GM23338 (cell line): ENCODE measurements around the gene GART. TPM values are rescaled to one million over a fixed set of nuclear protein-coding genes. Genes with fewer than 3 reads are reported as not detected.

Source experiments
- ATAC-seq: fragments of 200-7000 bp; cut with Tn5 transposase; 3 replicates; pipeline ENCODE4 v1.9.1; 2020
- DNase-seq: peaks from one replicate; pipeline ENCODE4 v3.0.0-alpha.2; 2015; ENCODE audit warnings: low spot score
- H2AFZ ChIP-seq: fragments of 200-600 bp; sonication (generic); 2 replicates; pipeline ENCODE4 v1.8.0; 2016; ENCODE audit warnings: antibody characterized with exemption, mild to moderate bottlenecking, moderate library complexity
- H3F3A ChIP-seq: fragments of 200-600 bp; sonication (generic); replicated peaks from 2 replicates; pipeline ENCODE4 v1.8.0; 2017; ENCODE audit warnings: antibody characterized with exemption, mixed run types, low read depth
- H3K27ac ChIP-seq: fragments of 200-600 bp; sonication (generic); 2 replicates; pipeline ENCODE4 v1.6.1; 2016; ENCODE audit warnings: low read depth
- H3K27me3 ChIP-seq: fragments of 200-600 bp; sonication (generic); 2 replicates; pipeline ENCODE4 v1.8.0; 2016; ENCODE audit warnings: mild to moderate bottlenecking, mixed run types, moderate library complexity; ENCODE audit not compliant: insufficient read depth
- H3K36me3 ChIP-seq: fragments of 200-600 bp; sonication (generic); 2 replicates; pipeline ENCODE4 v1.8.0; 2016; ENCODE audit warnings: mild to moderate bottlenecking; ENCODE audit not compliant: insufficient read depth
- H3K4me1 ChIP-seq: fragments of 200-600 bp; sonication (generic); 2 replicates; pipeline ENCODE4 v1.8.0; 2016; ENCODE audit warnings: mild to moderate bottlenecking, moderate library complexity; ENCODE audit not compliant: insufficient read depth
- H3K4me2 ChIP-seq: fragments of 200-600 bp; sonication (generic); 2 replicates; pipeline ENCODE4 v1.7.1; 2017; ENCODE audit warnings: mixed run types
- H3K4me3 ChIP-seq: fragments of 200-600 bp; sonication (generic); 2 replicates; pipeline ENCODE4 v1.6.1; 2016; ENCODE audit warnings: mixed run types
- H3K79me2 ChIP-seq: fragments of 200-600 bp; sonication (generic); replicated peaks from 2 replicates; pipeline ENCODE4 v1.8.0; 2017; ENCODE audit warnings: mild to moderate bottlenecking; ENCODE audit not compliant: insufficient read depth
- H3K9me2 ChIP-seq: fragments of 200-600 bp; sonication (generic); 2 replicates; pipeline ENCODE4 v1.8.0; 2017; ENCODE audit not compliant: insufficient read depth
- H4K20me1 ChIP-seq: fragments of 200-600 bp; sonication (generic); replicated peaks from 2 replicates; pipeline ENCODE4 v1.8.0; 2017; ENCODE audit warnings: mild to moderate bottlenecking; ENCODE audit not compliant: insufficient read depth
- H3K27ac Mint-ChIP-seq: 2 replicates; pipeline ENCODE4 v1.8.0; 2020; ENCODE audit warnings: inconsistent platforms, mild to moderate bottlenecking, moderate library complexity, mixed read lengths
- H3K27me3 Mint-ChIP-seq: 3 replicates; pipeline ENCODE4 v1.8.0; 2022; ENCODE audit warnings: low read depth, mild to moderate bottlenecking, moderate library complexity, mixed read lengths, inconsistent platforms; ENCODE audit not compliant: insufficient read depth, poor library complexity
- H3K36me3 Mint-ChIP-seq: 3 replicates; pipeline ENCODE4 v1.8.0; 2021; ENCODE audit warnings: low read depth, mild to moderate bottlenecking, inconsistent platforms, moderate library complexity, mixed read lengths
- H3K4me1 Mint-ChIP-seq: 3 replicates; pipeline ENCODE4 v1.8.0; 2020; ENCODE audit warnings: mild to moderate bottlenecking, inconsistent platforms, mixed read lengths
- H3K4me3 Mint-ChIP-seq: 3 replicates; pipeline ENCODE4 v1.8.0; 2021; ENCODE audit warnings: moderate library complexity, mild to moderate bottlenecking, inconsistent platforms, mixed read lengths
- H3K9me3 Mint-ChIP-seq: 3 replicates; pipeline ENCODE4 v1.8.0; 2020; ENCODE audit warnings: moderate library complexity, mild to moderate bottlenecking, inconsistent platforms, mixed read lengths
- CREB1 ChIP-seq: fragments of 250-450 bp; sonication (Bioruptor Pico); IDR thresholded peaks from 2 replicates; pipeline ENCODE4 v1.5.0; 2020; ENCODE audit warnings: low read depth, mild to moderate bottlenecking, moderate library complexity
- EZH2 ChIP-seq: fragments of 200-600 bp; sonication (generic); IDR thresholded peaks from one replicate; pipeline ENCODE4 v1.8.0; 2017; ENCODE audit warnings: antibody characterized with exemption, mild to moderate bottlenecking, low read depth; ENCODE audit not compliant: unreplicated experiment
- EZH2phosphoT487 ChIP-seq: fragments of 200-600 bp; sonication (generic); IDR thresholded peaks from one replicate; pipeline ENCODE4 v1.8.1; 2018; ENCODE audit warnings: antibody characterized with exemption; ENCODE audit not compliant: unreplicated experiment
- JUNB ChIP-seq: IDR thresholded peaks from one replicate; pipeline ENCODE4 v1.6.1; 2016; ENCODE audit warnings: antibody characterized with exemption; ENCODE audit not compliant: unreplicated experiment
- NANOG ChIP-seq: IDR thresholded peaks from 2 replicates; pipeline ENCODE4 v1.6.1; 2016; ENCODE audit warnings: antibody characterized with exemption, borderline replicate concordance
- POLR2AphosphoS5 ChIP-seq: IDR thresholded peaks from 2 replicates; pipeline ENCODE4 v1.6.1; 2016; ENCODE audit warnings: antibody characterized with exemption, low read depth
- STAT1 ChIP-seq: IDR thresholded peaks from one replicate; pipeline ENCODE4 v1.6.1; 2016; ENCODE audit warnings: antibody characterized with exemption; ENCODE audit not compliant: unreplicated experiment
- ZNF114 ChIP-seq: fragments of 250-450 bp; sonication (Bioruptor Pico); IDR thresholded peaks from 2 replicates; pipeline ENCODE4 v1.5.0; 2020; ENCODE audit warnings: mild to moderate bottlenecking, moderate library complexity
- ZNF331 ChIP-seq: fragments of 250-450 bp; sonication (Bioruptor Pico); IDR thresholded peaks from 2 replicates; pipeline ENCODE4 v1.5.0; 2020; ENCODE audit warnings: low read depth, mild to moderate bottlenecking, moderate library complexity
- polyA plus RNA-seq: library from polyadenylated mRNA; unstranded; fragments of >200 nt; fragmentation: Nextera tagmentation; extraction: Ambion mirVana; gene quantifications from 2 replicates; pipeline ENCODE4 v1.2.1, GENCODE V29; 2016
- total RNA-seq: library from RNA; depleted of rRNA; stranded (reverse); fragments of >200 nt; shearing (Covaris generic); gene quantifications from 2 replicates; pipeline ENCODE4 v1.2.3, GENCODE V29; 2014
- TF ChIP-seq, protein P1 (sequence below), 2 experiments: fragments of 200-600 bp in 1 of 2; sonication (generic) in 1 of 2; conservative IDR thresholded peaks; 2 replicates each; pipeline versions ENCODE4 v1.5.1 to v1.6.1; 2016 to 2017; ENCODE audit warnings: antibody characterized with exemption in 2 of 2, low read depth in 2 of 2, mild to moderate bottlenecking in 2 of 2, moderate library complexity in 1 of 2
- TF ChIP-seq, protein P2 (sequence below): IDR thresholded peaks from one replicate; pipeline ENCODE4 v1.6.1; 2018; ENCODE audit warnings: antibody characterized with exemption; ENCODE audit not compliant: unreplicated experiment
- TF ChIP-seq, protein P3 (sequence below): IDR thresholded peaks from 2 replicates; pipeline ENCODE4 v1.6.1; 2016; ENCODE audit warnings: antibody characterized with exemption

Gene GART
- total and polyA plus RNA-seq, 2 experiments from 2014 or later = 87.6 to 224 TPM

DNA sequence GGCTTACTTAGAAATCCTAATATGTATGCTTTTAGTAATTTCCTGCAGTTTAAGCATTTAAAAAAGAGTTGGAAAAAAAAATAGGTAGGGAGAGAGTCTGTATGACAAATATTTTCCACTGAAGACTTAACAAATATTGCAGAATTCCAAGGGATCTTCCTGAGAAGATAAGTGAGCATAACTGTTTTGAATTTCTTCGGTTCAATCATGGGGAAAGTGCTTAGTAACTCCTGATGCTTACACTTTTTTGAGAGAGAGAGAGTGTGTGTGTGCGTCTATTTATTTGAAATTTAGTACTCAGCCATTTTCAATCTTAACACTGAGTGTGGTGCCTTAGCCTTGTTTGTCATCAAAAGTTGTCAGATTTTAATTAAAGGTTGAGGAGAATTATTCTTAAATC is 19.5 kb upstream of the GART start (continued):
- TF ChIP-seq, protein P1, sequence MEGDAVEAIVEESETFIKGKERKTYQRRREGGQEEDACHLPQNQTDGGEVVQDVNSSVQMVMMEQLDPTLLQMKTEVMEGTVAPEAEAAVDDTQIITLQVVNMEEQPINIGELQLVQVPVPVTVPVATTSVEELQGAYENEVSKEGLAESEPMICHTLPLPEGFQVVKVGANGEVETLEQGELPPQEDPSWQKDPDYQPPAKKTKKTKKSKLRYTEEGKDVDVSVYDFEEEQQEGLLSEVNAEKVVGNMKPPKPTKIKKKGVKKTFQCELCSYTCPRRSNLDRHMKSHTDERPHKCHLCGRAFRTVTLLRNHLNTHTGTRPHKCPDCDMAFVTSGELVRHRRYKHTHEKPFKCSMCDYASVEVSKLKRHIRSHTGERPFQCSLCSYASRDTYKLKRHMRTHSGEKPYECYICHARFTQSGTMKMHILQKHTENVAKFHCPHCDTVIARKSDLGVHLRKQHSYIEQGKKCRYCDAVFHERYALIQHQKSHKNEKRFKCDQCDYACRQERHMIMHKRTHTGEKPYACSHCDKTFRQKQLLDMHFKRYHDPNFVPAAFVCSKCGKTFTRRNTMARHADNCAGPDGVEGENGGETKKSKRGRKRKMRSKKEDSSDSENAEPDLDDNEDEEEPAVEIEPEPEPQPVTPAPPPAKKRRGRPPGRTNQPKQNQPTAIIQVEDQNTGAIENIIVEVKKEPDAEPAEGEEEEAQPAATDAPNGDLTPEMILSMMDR (conservative IDR thresholded peaks at IDR 0.05; ENCODE audit: low read depth in 2 of 2) = no peak
- TF ChIP-seq NANOG (no peak), CREB1 (CRISPR knock-in tag) (no peak), ZNF331 (CRISPR knock-in tag) (no peak)

DNA sequence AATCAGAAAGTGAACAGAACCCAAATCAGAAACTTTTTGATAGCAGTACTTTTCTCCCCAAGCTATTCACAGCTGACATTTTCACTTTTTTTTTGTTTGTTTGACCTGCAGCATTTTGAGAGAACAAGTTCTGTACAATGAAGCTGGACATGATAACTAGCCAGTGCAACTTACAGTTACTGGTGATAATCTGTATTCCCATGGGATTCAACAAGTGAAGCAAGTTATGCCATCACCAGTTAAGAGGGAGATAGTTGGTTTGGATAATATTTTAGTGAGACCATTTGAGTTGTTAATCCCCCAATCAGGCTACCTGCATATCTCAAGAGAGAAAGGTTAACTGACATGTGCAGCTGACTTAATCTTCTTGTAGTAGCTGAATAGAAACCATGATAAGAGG is 19.0 kb upstream of the GART start:
- Histone ChIP-seq H3K27ac (0 out of 2 replicates have a peak overlapping the region, but pooled peaks have one; percentile 9), H3F3A (no peaks in the 10 kb centered on the region), H3K79me2 (peaks cover 72% of the 10 kb centered on the region), H3K9me2 (no peaks in the 10 kb centered on the region), H3K36me3 (peaks cover 59% of the 10 kb centered on the region), H3K4me2 (no peak overlapping the region), H3K4me1 (no peaks in the 10 kb centered on the region), H4K20me1 (peaks cover 32% of the 10 kb centered on the region), H3K4me3 (no peak overlapping the region), H3K27me3 (no peaks in the 10 kb centered on the region), H2AFZ (no peak overlapping the region)
- Mint-ChIP-seq H3K27me3 (no peaks in the 10 kb centered on the region), H3K9me3 (no peaks in the 10 kb centered on the region), H3K4me3 (no peak overlapping the region), H3K4me1 (no peaks in the 10 kb centered on the region), H3K27ac (no peak overlapping the region), H3K36me3 (peaks cover 66% of the 10 kb centered on the region)
- ATAC-seq (no peak), DNase-seq (no peak)
- TF ChIP-seq JUNB (no peak), STAT1 (no peak), CREB1 (CRISPR knock-in tag) (no peak), ZNF114 (CRISPR knock-in tag) (no peak), EZH2phosphoT487 (no peak), ZNF331 (CRISPR knock-in tag) (no peak), EZH2 (no peak), POLR2AphosphoS5 (no peak)
- TF ChIP-seq, protein P1 (conservative IDR thresholded peaks at IDR 0.05; ENCODE audit: low read depth in 2 of 2) = no peak
- TF ChIP-seq, protein P2, sequence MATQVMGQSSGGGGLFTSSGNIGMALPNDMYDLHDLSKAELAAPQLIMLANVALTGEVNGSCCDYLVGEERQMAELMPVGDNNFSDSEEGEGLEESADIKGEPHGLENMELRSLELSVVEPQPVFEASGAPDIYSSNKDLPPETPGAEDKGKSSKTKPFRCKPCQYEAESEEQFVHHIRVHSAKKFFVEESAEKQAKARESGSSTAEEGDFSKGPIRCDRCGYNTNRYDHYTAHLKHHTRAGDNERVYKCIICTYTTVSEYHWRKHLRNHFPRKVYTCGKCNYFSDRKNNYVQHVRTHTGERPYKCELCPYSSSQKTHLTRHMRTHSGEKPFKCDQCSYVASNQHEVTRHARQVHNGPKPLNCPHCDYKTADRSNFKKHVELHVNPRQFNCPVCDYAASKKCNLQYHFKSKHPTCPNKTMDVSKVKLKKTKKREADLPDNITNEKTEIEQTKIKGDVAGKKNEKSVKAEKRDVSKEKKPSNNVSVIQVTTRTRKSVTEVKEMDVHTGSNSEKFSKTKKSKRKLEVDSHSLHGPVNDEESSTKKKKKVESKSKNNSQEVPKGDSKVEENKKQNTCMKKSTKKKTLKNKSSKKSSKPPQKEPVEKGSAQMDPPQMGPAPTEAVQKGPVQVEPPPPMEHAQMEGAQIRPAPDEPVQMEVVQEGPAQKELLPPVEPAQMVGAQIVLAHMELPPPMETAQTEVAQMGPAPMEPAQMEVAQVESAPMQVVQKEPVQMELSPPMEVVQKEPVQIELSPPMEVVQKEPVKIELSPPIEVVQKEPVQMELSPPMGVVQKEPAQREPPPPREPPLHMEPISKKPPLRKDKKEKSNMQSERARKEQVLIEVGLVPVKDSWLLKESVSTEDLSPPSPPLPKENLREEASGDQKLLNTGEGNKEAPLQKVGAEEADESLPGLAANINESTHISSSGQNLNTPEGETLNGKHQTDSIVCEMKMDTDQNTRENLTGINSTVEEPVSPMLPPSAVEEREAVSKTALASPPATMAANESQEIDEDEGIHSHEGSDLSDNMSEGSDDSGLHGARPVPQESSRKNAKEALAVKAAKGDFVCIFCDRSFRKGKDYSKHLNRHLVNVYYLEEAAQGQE = no peak
- TF ChIP-seq, protein P3, sequence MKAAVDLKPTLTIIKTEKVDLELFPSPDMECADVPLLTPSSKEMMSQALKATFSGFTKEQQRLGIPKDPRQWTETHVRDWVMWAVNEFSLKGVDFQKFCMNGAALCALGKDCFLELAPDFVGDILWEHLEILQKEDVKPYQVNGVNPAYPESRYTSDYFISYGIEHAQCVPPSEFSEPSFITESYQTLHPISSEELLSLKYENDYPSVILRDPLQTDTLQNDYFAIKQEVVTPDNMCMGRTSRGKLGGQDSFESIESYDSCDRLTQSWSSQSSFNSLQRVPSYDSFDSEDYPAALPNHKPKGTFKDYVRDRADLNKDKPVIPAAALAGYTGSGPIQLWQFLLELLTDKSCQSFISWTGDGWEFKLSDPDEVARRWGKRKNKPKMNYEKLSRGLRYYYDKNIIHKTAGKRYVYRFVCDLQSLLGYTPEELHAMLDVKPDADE = no peak
